HG02885 (cell line): ENCODE measurements around the gene CAVIN3.
"Not testable (repeated sequence)": the region's sequence is repeated elsewhere in the genome, so short reads cannot be mapped to it uniquely, and the experiment has no call there.

Experiments
- ATAC-seq: cut with Tn5 transposase; IDR thresholded peaks from one replicate; pipeline ENCODE4 v1.9.1; 2021; ENCODE audit warnings: mild to moderate bottlenecking; ENCODE audit not compliant: unreplicated experiment, poor library complexity

The CAVIN3 gene

DNA sequence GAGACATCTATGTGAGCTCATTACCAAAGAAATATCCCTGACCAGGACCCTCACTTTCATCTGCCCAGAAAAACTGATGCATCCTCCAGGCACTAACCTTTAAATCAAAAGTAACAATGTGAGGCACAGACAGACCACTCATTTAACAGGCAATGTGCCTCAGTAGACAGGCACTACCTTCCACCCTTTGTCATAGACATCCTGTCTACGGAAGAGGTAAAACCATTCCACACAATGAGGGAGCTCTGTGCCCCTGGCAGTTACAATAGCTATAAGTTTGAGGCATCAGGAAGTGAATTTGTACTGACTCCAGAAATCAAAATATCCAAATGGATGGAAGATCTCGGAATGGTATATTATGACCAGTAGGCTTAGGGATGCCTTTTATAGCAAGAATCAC, 6.7 kb upstream of the CAVIN3 start:
- no peak for ATAC-seq

DNA sequence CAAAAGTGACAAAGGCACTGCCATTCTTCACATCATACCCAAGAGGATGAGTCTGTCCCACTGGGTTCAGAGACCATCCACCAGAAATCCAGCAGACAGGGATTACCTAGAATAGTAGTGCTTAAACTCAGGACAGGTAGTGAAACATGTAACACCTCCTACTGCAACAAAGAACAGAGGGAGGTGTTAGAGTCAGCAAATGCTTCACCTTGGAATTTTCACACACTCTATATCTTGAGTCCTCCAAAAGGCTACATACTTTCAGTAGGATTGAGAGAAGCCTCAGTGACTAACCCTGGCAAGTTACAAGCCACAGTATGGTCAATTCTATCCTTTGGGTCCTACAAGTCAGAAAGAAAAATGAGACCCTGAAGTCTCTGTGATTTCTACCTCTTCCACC, 6.0 kb upstream of the CAVIN3 start:
- ATAC-seq: no peak

DNA sequence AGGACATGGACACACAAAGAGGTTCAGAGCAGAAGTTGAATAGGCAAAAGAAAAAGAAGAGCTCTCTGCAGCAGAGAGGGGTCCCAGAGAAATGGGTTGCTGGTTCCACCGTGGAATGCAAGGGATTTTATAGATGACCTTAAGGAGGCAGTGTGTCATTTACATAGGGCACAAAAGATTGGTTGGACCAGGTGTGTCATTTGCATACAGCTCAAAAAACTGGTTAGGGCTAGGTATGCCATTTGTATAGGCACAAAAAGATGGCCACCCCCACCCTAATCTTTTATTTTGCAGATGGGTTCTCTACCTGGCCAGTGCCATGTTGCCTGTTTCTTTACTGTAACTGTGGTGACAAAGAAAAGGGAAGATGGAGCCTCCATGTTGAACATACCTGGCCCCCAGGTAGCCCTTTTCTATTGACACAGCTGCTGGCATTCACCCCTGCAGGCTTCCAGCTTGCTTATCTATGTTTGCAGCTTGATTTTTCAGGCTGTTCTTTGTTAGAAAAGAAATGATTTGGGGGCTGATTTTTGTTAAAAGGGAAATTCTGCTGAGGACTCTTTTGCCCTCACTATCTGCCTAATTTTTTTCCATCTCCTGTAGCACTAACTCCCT, 3.1 kb upstream of the CAVIN3 start:
- ATAC-seq: no peak

DNA sequence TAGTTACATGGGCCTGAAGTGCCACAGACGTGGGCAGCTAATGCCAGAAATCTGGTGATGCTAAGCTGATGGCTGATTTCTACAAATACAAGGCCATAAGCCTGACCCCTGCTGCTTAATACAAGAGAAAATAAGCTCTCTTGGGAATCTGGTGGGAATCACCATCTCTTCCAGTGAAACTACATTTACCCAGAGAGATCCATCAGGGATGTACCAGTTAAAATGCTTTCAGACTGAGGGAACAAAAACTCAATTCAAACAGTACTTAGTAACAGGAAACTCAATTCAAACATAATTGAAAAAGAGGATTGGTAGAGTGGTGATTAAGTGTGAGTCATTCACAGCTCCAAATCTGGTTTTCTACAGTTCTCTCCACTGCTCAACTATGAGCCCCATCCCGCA, 1.7 kb upstream of the CAVIN3 start:
- no peak for ATAC-seq

DNA sequence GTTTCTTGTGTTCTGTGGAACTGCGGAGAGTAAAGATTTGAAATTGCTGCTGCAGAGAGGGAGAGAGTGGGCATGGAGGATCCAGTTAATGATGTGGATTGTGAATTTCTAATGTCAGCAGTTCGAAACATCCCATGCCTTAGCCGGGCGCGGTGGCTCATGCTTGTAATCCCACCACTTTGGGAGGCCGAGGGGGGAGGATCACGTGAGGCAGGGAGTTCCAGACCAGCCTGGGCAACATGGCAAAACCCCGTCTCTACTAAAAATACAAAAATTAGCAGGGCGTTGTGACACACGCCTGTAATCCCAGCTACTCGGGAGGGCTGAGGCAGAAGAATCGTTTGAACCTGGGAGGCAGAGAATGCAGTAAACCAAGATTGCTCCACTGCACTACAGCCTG, 1.1 kb upstream of the CAVIN3 start:
- no peak for ATAC-seq

DNA sequence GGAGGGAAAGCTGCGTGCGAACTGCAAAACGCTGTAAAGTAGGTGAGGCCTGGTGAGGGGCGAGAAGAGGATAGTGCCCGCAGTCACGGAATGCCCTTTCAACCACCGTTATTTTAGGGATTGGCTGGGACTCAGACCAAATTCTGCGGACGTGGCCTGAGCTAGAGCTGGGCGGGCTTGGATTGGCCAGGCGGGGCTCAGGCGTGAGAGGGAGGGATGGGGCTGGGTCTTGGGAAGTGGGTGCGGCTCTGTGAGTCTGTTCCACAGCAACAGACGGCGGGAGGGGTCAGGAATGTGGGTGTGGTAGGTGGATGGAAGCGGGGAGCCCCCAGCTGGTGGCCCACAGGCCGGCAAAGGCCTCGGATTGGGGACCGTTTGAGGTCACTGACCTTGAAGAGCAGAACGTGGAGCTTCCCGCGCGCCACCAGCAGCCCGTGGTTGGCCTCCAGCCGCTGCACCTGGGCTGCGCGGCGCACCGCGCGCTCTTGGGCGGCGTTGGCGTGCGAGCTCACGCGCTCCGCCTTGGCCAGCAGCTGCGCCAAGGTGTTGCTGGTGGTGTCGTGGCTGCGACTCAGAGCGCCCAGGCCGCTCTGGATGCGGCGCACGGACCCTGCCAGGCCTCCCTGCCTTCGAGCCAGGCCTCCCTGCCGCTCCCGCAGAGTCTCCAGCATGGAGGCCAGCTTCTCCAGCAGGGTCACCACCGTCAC, 444 bp downstream of the CAVIN3 start:
- peak; percentile 49 for ATAC-seq

DNA sequence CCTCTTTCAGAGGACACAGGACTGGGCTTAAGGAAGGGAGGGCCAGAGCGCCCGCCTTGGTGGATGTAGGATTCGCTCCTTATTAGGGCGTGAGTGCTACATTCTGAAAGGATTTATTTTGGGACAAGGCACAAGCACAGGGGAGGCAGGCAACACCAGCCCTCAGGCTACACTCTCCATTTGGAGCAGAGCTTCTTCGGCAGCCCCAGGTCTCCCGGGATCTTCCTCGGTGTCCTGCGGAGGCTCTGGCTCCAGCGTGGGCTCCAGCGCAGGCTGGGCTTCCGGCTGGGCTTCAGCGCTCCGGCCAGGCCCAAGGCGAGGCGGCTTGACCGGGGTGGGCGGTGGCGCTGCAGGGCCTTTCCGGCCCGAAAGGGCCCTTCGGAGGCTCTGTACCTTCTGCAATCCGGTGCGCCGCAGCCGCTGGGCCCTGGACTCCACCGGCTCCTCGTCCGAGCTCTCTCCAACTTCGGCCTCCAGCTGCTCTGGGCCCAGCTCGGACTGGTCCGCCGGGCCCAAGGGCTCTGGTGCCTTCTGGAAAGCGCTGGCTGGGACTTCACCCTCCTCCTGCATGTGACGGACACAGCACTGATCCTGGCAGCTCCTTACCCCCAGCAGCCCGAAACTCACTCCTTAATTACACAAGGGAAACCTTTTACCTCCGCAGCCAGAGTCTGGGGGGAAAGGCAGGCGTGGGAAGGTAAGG, 1.1 kb downstream of the CAVIN3 start:
- no peak for ATAC-seq

DNA sequence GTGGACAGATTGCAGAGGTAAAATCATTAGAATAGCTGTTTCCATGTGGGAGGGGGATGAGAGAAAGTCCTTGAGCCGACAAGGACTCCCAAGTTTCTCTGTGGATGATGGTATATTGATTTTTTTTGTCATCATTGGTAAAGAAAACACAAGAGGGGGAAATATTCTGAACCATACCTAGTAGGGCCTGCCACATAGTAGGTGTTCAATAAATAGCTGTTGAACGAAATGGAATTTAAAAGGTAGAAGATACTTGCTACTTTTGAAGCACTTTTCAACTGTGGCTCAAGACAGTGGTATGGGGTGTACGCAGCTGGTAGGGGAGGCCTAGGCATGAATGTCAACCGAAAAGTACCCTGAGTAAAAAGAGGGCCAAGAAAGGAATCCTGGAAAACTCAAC, 2.1 kb downstream of the CAVIN3 start:
- ATAC-seq: no peak

DNA sequence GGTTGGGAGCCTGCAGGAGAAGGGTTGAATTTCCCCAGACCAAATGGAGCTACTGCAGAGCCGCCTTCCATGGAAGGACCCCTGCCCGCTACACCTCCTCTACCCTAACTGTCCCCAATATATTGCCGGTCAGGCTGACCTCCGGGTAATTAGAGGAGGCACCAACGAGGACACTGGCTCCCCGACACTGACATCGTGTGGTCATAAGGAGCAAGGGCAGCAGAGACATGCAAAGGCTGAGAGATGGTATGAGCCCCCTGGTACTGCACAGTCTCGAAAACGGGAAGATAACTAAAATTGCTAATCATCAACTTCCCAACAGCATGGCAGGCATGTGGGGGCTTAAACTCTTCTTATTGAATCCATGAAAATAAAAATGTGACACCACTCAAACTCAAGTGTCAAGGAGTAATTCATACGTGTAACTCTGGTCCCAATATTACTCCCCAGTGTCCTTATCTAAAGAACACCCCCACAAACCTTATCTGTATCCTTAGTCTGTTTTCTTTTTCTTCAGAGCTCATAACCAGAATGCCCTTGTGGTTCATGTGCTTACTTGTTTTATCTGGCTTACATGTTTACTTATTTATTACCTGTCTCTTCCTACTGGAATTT, 4.4 kb downstream of the CAVIN3 start:
- ATAC-seq: peak; percentile 84

DNA sequence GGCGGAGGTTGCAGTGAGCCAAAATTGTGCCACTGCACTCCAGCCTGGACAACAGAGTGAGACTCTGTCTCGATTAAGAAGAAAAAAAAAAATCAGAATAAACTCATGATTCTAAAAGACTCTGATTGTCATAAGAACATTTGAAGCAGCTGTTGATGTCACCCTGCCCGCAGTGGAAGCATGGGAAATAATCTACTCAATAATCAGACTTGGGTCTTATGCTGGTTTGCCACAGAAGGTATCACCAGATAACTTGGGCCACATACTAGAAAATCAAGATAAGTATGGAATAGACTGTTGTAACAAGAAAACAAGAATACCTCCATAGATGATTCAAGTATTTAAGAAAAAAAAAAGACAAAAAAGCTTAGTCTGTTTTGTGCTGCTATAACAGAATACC, 8.2 kb downstream of the CAVIN3 start:
- no peak for ATAC-seq

DNA sequence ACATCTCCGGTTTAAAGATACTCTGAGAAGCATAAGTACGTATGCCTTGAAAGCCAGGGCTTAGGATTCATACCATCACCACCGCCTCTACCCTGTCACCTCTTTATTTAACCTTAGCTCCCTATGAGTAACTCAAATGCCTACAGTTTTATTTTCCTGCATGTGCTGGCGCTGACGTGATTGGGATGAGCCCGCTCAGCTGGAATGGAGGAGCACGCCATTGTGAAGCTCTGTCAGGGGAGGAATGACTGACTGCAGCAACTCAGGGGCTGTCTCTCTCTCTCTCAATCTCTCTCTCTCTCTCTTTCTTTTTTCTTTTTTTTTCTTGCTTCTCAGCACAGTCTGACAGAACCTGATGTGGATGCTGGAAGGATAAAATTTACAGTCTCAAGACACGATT, 12.4 kb downstream of the CAVIN3 start:
- ATAC-seq: no peak

DNA sequence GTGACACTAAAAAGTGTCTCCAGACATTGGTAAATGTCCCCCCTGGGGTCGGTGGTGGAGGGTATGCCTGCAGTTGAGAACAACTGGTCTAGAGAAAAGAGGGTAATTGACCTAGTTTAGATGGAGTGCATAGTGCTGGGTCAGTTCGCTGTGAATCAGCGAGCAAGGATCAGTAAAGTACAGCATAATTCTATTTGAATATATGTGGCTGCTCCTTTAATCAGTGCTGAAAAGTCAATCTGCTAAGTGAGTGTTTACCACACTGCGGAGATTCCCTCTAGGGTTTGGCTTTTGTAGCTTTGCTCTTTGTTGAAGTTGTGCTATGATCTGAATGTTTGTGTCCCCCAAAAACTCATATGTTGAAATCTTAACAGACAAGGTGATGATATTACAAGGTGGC, 15.0 kb downstream of the CAVIN3 start:
- no peak for ATAC-seq

DNA sequence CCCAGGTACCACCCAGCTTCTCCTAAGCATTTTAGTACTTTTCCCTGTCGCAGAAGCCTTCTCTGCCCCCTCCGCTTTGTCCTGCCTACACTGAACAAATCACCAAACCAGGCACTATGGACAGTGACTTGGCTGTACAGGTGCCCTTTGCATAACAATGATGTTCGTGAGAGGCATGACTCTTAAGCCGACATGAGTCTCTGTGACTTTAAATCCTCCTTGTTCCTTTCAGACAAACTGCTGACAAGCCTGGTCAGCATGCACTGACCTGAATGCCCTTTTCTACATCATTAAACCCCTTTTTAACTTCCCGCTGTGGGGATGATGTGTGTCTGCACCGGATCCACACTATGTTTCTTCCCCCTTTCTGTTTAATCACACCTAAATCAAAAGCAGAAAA, 16.6 kb downstream of the CAVIN3 start:
- ATAC-seq: no peak

DNA sequence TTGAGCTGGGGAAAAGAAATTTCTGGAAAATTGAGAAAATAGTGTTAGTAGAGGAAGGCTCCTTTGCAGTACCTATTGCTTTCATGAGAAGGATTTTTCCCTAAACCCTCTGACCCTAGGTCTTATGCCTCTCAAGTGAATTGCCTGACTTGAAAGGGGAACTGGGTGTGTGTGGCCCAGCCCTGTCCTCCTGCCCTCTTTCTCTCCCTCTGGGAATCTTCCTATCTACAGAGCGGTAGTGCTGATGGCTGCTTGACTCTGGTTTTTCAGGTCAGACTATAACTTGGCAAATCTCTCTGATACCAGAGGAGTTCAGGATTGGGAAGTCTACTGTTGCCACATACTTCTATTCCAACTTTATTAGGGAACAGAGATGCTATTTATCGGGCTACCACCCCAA, 19.2 kb downstream of the CAVIN3 start:
- ATAC-seq: no peak

DNA sequence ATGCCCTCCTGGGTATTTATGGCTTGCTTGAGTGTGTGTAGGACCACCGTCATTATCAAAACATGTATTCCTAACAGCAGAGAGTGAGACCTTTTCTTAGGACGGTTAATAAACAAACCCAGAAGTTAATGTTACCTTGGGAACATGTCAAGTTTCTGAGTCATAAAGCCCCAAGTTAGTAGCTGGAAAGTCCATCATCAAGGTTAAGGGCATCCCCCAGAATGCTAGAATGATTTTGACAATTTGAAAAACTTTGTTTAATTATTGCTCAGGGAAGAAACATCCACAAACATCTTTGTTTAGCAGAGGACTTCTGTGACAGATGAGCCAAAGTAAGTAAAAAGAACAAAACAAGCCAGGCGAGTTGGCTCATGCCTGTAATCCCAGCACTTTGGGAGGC, 20.0 kb downstream of the CAVIN3 start:
- no peak for ATAC-seq

DNA sequence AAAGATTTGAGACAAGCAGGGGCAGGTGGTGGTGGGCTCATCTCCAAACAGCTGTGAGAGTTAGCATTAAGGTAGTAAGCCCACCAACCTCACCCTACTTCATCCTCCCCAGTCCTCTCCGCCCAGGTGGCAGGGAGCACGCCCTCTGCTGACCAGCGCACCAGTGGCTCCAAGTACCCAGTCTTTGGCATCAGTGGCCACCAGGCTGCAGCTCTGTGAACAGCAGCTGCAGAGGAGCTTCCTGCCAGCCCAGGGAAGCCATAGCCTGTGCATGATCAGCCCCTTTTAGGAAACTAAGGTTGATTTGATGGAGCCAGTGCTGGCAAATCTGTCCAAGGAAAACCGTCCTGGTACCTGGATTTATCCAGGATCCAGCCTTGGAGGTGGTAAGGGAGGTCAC, 21.7 kb downstream of the CAVIN3 start:
- no peak for ATAC-seq

DNA sequence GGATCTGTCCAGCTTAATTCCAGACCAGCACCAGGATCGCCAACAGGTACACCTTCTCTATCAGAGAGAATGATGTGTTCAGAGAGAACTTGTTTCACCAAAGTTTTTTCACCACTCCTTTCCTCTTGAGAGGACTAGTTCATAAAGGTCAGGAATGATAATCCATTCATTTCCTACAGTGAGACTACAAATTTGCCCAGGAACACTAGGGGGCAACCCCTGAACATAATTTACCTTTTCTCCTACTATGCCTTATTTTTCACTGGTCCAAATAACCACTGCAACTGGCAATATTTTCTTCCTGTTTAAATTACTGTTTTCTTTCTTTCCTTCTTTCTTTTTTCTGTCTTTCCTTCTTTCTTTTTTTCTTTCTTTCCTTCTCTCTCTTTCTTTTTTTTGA, 22.5 kb downstream of the CAVIN3 start:
- no peak for ATAC-seq

DNA sequence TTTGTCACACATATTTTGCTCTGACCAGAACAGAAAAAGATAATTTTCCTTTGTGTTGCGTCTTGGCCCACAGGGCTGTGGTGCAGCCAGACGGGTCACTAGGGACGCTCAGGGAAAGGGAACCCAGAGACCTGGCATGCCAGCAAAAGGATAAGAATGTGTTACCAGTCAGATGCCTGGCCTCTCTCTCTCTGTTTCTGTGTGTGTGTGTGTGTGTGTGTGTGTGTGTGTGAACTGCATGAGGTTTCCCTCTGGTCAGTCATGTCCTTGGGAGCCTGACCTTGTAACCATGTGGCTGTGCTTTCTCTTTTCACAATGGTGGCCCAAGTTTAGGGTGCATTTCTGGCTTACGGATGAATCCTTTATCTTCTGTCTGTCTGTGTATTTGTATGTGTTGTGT, 35.3 kb downstream of the CAVIN3 start:
- ATAC-seq: no peak

DNA sequence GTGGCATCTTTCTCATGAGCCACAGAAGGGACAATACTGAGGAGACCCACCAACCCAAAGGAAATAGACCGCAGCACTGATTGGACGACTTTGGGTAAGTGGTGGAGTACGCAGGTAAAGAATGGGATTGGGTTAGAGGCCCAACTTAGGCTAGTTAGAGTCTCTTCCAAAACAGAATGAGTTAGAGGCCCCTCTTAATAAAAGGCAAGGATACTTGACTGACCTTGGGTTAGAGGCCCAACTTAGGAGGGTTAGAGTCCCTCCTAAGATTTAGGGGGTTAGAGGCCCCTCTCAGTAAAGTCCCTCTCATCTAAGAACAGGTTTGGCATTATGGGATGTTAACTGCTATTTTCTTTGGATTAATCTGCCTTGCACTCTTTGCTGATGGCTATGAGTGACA, 36.1 kb downstream of the CAVIN3 start:
- ATAC-seq: no peak

DNA sequence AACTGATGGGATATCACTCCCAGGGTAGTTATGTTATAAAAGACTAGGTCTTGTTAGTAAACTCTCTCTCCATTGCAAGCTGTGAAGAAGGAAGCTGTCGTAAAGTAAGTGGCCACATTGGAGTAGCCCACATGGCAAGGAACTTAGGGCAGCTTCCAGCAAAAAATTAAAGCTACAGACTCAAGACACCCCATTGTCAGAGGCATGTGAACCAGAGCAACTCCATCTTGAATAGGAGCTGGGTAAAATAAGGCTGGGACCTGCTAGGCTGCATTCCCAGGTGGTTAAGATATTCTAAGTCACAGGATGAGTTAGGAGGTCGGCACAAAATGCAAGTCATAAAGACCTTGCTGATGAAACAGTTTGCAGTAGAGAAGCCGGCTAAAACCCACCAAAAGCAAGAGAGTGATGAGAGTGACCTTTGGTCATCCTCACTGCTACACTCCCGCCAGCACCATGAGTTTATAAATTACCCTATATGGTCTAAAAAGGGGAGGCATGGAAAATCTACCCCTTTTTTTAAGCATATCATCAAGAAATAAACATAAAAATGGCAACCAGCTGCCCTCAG, 36.8 kb downstream of the CAVIN3 start:
- no peak for ATAC-seq

DNA sequence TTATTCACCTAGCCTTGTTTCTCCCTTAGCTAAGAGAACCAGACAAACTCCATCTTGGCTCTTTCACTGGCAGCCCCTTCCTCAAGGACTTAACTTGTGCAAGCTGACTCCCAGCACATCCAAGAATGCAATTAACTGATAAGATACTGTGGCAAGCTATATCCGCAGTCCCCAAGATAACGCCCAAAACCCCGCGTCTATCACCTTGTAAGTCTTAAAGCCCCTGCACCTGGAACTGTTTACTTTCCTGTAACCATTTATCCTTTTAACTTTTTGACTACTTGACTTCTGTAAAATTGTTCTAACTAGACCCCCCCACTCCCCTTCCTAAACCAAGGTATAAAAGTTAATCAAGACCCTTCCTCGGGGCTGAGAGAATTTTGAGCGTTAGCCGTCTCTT, 39.5 kb downstream of the CAVIN3 start:
- ATAC-seq: not testable (repeated sequence)
